ENCODE data around the gene SAMD14. TPM values are rescaled to one million over a fixed set of nuclear protein-coding genes. Genes with fewer than 3 reads are reported as not detected.
A peak's percentile ranks its signal among the peaks of the same experiment; 100 is the strongest.

SAMD14 gene
- total and polyA plus RNA-seq, 9 donors = 0.36 to 4.9 (median 1.7) TPM

DNA sequence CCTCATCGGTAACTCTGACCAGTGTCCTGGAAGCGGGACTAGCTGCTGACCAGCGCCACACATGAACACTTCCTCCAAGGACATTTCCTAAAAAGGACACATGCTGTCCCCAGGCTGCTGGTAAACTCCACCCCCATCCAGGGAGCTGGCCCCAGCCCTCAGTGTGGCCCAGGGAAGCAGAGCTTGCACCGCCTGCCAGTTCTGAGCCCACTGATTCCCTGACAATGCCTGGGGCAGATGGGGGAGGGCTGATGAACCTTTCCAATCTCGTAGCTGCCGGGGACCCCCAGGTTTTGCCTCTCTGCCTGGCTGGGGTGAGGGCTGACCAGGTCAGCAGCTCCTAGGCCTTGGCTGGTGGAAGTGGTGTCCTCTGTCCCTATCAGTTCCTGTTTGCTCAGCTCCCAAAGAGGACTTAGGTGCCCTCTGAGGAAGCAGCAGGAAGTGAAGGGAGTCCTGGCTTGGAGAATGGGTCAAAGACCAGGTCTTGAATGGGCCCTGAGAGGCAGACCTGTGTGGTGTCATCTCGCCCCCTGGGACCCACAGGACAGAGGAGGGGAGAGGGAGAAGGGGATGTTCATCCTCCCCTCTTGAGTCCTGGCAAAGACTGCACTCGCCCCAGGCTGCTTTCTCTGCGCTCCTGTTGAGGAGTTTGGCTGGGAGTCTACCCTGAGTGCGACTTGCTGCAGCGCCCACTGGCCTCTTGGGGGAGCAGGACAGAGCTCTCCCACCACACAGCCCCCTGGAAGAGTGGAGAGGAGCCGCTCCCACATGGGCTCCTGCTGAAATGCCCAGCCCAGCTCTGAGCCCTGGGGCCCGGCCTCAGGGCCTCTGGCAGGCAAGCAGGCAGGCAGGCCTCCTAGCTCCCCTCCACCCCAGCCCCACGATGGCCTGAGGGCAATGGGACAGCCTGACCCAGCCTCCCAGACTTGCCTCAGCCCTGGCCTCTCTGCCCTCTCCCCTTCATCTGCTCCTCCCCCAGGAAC lies 18.0 kb downstream of the SAMD14 start:
- DNase-seq = peak in 1 of 5 donors; percentile 44
- no peaks in the 10 kb centered on the region for H3K27me3 ChIP-seq
- H3K27ac ChIP-seq = peak overlapping the region in 1 of 2 donors; percentile 63
- H3K36me3 ChIP-seq = no peaks in the 10 kb centered on the region
- H3K9me3 ChIP-seq = no peaks in the 10 kb centered on the region
- intact Hi-C loops (cut with DNase I) = loop anchor here in 1 of 4 donors (10.0 kb wide), 2 partner anchors 53 to 183 kb away; partner anchors contain the start of gene SGCA
- no peak overlapping the region for H3K4me3 ChIP-seq
- TF ChIP-seq EP300 (IDR thresholded peaks at IDR 0.05) = no peak
- no peak for TF ChIP-seq CTCF (IDR thresholded peaks at IDR 0.05)
- TF ChIP-seq POLR2A (IDR thresholded peaks at IDR 0.05) = no peak
- 56 to 61% (median 57%) methylated on average over 14 of the region's 14 CpGs for WGBS, 3 donors
- peaks cover 8% of the 10 kb centered on the region for H3K4me1 ChIP-seq (ENCODE audit: insufficient read depth)

DNA sequence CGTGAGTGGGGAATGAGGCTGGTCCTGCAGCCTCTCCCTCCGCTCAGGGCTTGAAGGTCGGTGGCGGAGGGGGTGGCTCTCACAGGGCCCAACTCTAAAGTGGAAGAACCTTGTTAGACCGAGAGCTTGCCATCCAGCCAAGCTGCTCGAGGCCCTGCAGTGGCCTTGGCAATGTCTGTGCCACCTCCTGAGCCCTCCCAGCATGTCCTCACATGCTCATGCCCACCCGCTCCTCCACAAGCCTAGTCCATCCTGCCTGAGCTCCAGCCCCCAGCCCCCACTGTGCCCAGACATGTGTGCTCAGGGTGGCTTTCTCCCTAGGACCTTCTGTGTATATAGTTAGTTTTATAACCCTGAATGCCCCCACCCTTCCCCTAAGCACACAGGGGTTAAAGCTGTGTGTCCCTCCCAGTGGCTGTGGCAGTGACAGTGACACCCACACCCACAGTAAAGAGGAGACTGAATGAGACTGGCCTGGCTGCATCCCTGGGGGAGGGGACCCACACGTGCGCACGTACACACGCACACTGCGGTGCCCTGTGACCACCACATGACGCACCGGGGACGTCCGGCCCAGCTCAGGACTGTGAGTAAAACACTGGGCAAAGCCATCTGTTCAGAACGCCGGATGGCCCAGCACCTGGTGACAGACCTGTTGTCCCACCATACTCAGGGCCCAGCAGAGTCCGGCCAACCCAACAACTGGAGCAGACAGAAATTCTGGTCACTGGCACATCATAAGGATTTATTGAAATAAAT lies 19.2 kb downstream of the SAMD14 start:
- H3K9me3 ChIP-seq = no peaks in the 10 kb centered on the region
- H3K4me3 ChIP-seq = no peak overlapping the region
- no peaks in the 10 kb centered on the region for H3K27me3 ChIP-seq
- TF ChIP-seq CTCF (IDR thresholded peaks at IDR 0.05) = no peak
- no peak for TF ChIP-seq POLR2A (IDR thresholded peaks at IDR 0.05)
- no peak for TF ChIP-seq EP300 (IDR thresholded peaks at IDR 0.05)
- H3K36me3 ChIP-seq = no peaks in the 10 kb centered on the region
- 85 to 89% (median 86%) methylated on average over 18 to 19 of the region's 19 CpGs for WGBS, 3 donors
- DNase-seq = no peak
- H3K4me1 ChIP-seq (ENCODE audit: insufficient read depth) = peaks cover 8% of the 10 kb centered on the region
- peak overlapping the region in 1 of 2 donors; percentile 63 for H3K27ac ChIP-seq
- intact Hi-C loops (cut with DNase I) = loop anchor here in 1 of 4 donors (10.0 kb wide), 2 partner anchors 54 to 184 kb away; partner anchors contain the start of gene SGCA

DNA sequence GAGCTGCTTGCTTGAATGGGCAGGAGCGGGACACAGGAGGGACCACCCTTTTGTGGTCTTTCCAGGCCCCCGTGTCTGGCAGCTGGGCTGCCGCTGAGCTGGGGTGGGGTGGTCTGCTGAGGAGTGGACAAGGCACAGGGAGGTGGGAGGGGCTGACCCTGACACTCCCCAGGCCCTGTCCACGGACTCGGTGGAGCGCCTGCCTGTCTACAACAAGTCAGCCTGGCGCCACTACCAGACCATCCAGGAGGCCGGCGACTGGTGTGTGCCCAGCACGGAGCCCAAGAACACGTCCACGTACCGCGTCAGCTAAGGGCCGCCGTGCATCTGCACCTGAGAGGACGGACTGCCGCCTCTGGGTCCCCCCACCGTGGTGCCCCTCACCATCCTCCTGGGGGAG lies 20.2 kb downstream of the SAMD14 start:
- Histone ChIP-seq H3K36me3 (no peaks in the 10 kb centered on the region), H3K4me1 (ENCODE audit: insufficient read depth) (peaks cover 8% of the 10 kb centered on the region), H3K9me3 (no peaks in the 10 kb centered on the region), H3K27me3 (no peaks in the 10 kb centered on the region), H3K27ac (no peak overlapping the region), H3K4me3 (no peak overlapping the region)
- intact Hi-C loops (cut with DNase I) = loop anchor here in 1 of 4 donors (10.0 kb wide), 2 partner anchors 55 to 185 kb away; partner anchors contain the start of gene SGCA
- DNase-seq = no peak
- 80 to 86% (median 81%) methylated on average over 19 of the region's 19 CpGs for WGBS, 3 donors
- TF ChIP-seq CTCF (IDR thresholded peaks at IDR 0.05) (no peak), EP300 (IDR thresholded peaks at IDR 0.05) (no peak), POLR2A (IDR thresholded peaks at IDR 0.05) (no peak)

DNA sequence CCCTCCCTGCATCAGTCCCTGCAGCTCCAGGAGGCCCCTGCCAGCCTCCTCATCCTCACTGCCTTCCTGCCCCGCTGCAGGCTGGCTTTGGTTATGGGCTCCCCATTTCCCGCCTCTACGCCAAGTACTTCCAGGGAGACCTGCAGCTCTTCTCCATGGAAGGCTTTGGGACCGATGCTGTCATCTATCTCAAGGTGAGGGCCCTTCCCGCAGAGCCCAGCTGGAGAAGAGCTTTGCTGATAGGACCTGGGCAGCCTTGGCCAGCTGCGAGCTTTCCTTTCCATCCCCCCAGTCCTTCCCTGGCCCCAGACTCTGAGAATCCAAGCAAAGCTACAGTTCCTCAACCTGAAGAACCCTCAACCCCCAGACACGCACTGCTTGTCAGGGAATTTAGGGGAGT lies 20.8 kb downstream of the SAMD14 start:
- intact Hi-C loops (cut with DNase I) = no loop called here
- Histone ChIP-seq H3K27ac (no peak overlapping the region), H3K27me3 (no peaks in the 10 kb centered on the region), H3K4me1 (ENCODE audit: insufficient read depth) (peaks cover 8% of the 10 kb centered on the region), H3K4me3 (no peak overlapping the region), H3K9me3 (no peaks in the 10 kb centered on the region), H3K36me3 (no peaks in the 10 kb centered on the region)
- TF ChIP-seq EP300 (IDR thresholded peaks at IDR 0.05) (no peak), CTCF (IDR thresholded peaks at IDR 0.05) (no peak)
- no peak for DNase-seq
- WGBS, 3 donors = 61 to 88% (median 79%) methylated on average over 7 of the region's 7 CpGs

All from ovary (tissue), 9 donors.